ENCODE data around the gene DMBT1. TPM values are rescaled to one million over a fixed set of nuclear protein-coding genes. Genes with fewer than 3 reads are reported as not detected.

The DMBT1 gene
- total RNA-seq, 1 donor from 2014 or later = 43.1 TPM

GRCh38 chr10:122664501-122664900 is 103.9 kb downstream of the DMBT1 start:
- intact Hi-C loops (cut with DNase I) = no loop called here
- ATAC-seq (peak in 1 of 2 donors; percentile 44), DNase-seq (no peak)
- Histone ChIP-seq H3K4me1 (no peaks in the 10 kb centered on the region), H3K9me3 (no peaks in the 10 kb centered on the region), H3K4me3 (no peak overlapping the region), H3K27me3 (ENCODE audit: low read depth) (no peaks in the 10 kb centered on the region), H3K27ac (no peak overlapping the region), H3K36me3 (no peaks in the 10 kb centered on the region)
- TF ChIP-seq, protein P1, sequence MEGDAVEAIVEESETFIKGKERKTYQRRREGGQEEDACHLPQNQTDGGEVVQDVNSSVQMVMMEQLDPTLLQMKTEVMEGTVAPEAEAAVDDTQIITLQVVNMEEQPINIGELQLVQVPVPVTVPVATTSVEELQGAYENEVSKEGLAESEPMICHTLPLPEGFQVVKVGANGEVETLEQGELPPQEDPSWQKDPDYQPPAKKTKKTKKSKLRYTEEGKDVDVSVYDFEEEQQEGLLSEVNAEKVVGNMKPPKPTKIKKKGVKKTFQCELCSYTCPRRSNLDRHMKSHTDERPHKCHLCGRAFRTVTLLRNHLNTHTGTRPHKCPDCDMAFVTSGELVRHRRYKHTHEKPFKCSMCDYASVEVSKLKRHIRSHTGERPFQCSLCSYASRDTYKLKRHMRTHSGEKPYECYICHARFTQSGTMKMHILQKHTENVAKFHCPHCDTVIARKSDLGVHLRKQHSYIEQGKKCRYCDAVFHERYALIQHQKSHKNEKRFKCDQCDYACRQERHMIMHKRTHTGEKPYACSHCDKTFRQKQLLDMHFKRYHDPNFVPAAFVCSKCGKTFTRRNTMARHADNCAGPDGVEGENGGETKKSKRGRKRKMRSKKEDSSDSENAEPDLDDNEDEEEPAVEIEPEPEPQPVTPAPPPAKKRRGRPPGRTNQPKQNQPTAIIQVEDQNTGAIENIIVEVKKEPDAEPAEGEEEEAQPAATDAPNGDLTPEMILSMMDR (IDR thresholded peaks at IDR 0.05) = no peak

- TF ChIP-seq, protein P1 (IDR thresholded peaks at IDR 0.05) = no peak
- no peaks in the 10 kb centered on the region for H3K4me1 ChIP-seq
- intact Hi-C loops (cut with DNase I) = no loop called here
- no peak for DNase-seq
- H3K36me3 ChIP-seq = no peaks in the 10 kb centered on the region
- no peak for ATAC-seq
- no peaks in the 10 kb centered on the region for H3K9me3 ChIP-seq
- H3K27me3 ChIP-seq (ENCODE audit: low read depth) = no peaks in the 10 kb centered on the region
- no peak overlapping the region for H3K4me3 ChIP-seq
- H3K27ac ChIP-seq = no peak overlapping the region
These were observed 104.8 kb downstream of the DMBT1 start for GRCh38 chr10:122665329-122665860.

DNA sequence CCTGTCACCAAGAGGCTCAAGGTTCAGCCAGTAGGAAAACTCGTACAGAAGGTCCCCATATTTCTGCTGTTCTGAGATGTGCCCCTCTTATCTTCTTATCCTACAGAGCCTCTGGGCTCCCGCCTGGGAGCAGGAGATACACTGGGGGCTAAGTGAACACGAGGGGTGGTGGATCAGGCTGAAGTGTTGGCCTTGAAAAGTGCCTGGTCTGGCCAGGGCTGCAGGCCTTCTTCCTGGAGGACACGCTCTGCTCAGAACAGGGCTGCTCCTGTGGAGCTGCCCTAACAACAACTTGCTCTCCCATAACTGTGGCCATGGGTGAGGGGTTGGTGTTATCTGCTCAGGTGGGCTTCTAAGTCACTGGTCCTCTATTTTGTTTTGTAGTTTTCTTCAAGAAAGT is 105.4 kb downstream of the DMBT1 start:
- Histone ChIP-seq H3K36me3 (no peaks in the 10 kb centered on the region), H3K4me1 (no peaks in the 10 kb centered on the region), H3K9me3 (no peaks in the 10 kb centered on the region), H3K27ac (no peak overlapping the region), H3K4me3 (no peak overlapping the region), H3K27me3 (ENCODE audit: low read depth) (no peaks in the 10 kb centered on the region)
- ATAC-seq (no peak), DNase-seq (no peak)
- intact Hi-C loops (cut with DNase I) = no loop called here
- TF ChIP-seq, protein P1 (IDR thresholded peaks at IDR 0.05) = no peak

- intact Hi-C loops (cut with DNase I) = no loop called here
- no peaks in the 10 kb centered on the region for H3K36me3 ChIP-seq
- H3K27me3 ChIP-seq (ENCODE audit: low read depth) = no peaks in the 10 kb centered on the region
- no peak overlapping the region for H3K27ac ChIP-seq
- no peak overlapping the region for H3K4me3 ChIP-seq
- ATAC-seq = no peak
- TF ChIP-seq, protein P1 (IDR thresholded peaks at IDR 0.05) = no peak
- DNase-seq = no peak
- no peaks in the 10 kb centered on the region for H3K4me1 ChIP-seq
- H3K9me3 ChIP-seq = no peaks in the 10 kb centered on the region
These were observed 108.5 kb downstream of the DMBT1 start for GRCh38 chr10:122669045-122669444.

DNA sequence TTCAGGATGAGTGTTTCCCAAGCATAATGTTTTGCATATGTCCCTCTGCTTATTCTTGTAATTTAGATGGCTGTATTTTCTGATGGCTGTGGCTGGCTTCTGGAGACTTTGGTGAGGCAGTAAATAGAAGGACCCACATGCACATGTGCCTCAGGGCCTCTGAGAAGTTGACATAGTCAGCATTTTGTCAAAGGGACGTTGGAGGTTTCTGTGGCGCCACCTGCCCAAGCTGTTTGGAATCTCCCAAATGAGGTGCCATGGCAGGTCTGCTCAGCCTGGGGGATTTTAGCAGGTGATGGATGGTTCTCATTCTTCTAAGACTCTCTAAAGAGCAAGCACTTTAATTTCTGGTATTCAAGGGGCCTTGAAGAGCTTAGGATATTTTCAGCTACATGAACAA is 109.3 kb downstream of the DMBT1 start:
- intact Hi-C loops (cut with DNase I) = no loop called here
- ATAC-seq (no peak), DNase-seq (no peak)
- TF ChIP-seq, protein P1 (IDR thresholded peaks at IDR 0.05) = no peak
- no peak overlapping the region for H3K27ac ChIP-seq
- H3K4me1 ChIP-seq = no peaks in the 10 kb centered on the region
- H3K36me3 ChIP-seq = no peaks in the 10 kb centered on the region
- no peaks in the 10 kb centered on the region for H3K27me3 ChIP-seq (ENCODE audit: low read depth)
- H3K4me3 ChIP-seq = no peak overlapping the region
- H3K9me3 ChIP-seq = no peaks in the 10 kb centered on the region

- Histone ChIP-seq H3K4me1 (no peaks in the 10 kb centered on the region), H3K4me3 (no peak overlapping the region), H3K27me3 (ENCODE audit: low read depth) (no peaks in the 10 kb centered on the region), H3K9me3 (no peaks in the 10 kb centered on the region), H3K27ac (no peak overlapping the region), H3K36me3 (no peaks in the 10 kb centered on the region)
- ATAC-seq (peak; percentile 44 to 85), DNase-seq (no peak)
- TF ChIP-seq, protein P1 (IDR thresholded peaks at IDR 0.05) = no peak
- intact Hi-C loops (cut with DNase I) = no loop called here
These were observed 110.8 kb downstream of the DMBT1 start for GRCh38 chr10:122671355-122671754.

Data from lower lobe of right lung (tissue), 2 donors.